ENCODE data around the gene CFAP45. TPM values are rescaled to one million over a fixed set of nuclear protein-coding genes. Genes with fewer than 3 reads are reported as not detected.

CFAP45 gene
- total RNA-seq, 1 donor from 2014 or later = 1.0 TPM

- Mint-ChIP-seq H3K36me3 (ENCODE audit: low read depth, unreplicated experiment) (peaks cover 16% of the 10 kb centered on the region), H3K27ac (ENCODE audit: unreplicated experiment) (peak overlapping the region; percentile 30), H3K9me3 (ENCODE audit: unreplicated experiment) (no peaks in the 10 kb centered on the region), H3K4me3 (ENCODE audit: unreplicated experiment) (no peak overlapping the region), H3K27me3 (ENCODE audit: unreplicated experiment) (peaks cover 18% of the 10 kb centered on the region), H3K4me1 (ENCODE audit: unreplicated experiment) (no peaks in the 10 kb centered on the region)
- TF ChIP-seq CTCF (IDR thresholded peaks at IDR 0.05; ENCODE audit: unreplicated experiment) = no peak
- no peak for DNase-seq (ENCODE audit: low spot score)
Observed at GRCh38 chr1:159933347-159933746, 33.4 kb upstream of the CFAP45 start.

DNA sequence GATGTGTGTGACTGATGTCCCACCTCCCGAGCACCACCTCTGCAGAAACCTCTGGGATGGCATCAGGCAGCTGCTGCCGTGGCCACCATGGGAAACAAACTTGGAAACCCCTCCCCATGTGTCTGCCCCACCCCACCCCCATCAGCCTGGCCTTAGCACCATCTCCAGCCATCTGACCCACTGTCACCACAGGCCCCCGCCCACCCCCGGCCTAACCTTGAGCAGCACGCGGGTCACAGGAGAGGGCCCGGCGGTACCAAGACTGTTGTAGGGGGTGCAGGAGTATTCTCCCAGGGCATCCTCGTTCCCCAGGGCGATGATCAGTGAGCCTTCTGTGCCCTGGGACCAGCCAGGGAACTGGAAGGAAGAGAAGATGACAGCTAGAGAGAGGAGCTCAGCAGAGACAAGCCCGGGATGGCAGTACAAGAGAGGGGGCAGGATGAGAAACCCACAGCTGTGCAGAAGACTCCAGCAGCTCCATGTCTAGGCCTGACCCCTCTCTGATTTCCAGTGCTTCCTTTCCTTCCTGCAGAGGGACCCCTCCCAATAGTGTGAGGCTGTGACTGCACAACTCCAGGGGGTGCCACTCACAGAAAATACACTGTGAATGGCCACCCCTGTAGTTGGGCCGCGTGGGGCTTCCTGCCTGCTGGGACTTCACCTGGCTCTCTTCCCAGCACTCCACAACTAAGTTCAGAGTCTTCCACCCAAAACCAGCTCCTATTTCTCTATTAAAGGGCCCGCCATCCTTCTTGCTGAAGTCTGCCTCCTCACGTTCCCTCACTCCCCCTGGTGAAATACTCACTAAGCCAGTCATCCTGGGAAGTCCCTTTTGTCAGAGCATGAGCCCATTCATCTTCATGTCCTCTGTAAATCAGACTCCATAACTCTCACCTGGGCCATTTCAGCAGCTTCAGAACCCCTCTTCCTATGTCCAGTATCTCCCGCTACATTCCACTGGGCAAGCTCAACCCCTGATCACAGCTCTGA is 32.6 kb upstream of the CFAP45 start:
- no peak for TF ChIP-seq CTCF (IDR thresholded peaks at IDR 0.05; ENCODE audit: unreplicated experiment)
- Mint-ChIP-seq H3K36me3 (ENCODE audit: low read depth, unreplicated experiment) (peaks cover 16% of the 10 kb centered on the region), H3K27me3 (ENCODE audit: unreplicated experiment) (peaks cover 18% of the 10 kb centered on the region), H3K27ac (ENCODE audit: unreplicated experiment) (peak overlapping the region; percentile 30), H3K4me3 (ENCODE audit: unreplicated experiment) (no peak overlapping the region), H3K4me1 (ENCODE audit: unreplicated experiment) (no peaks in the 10 kb centered on the region), H3K9me3 (ENCODE audit: unreplicated experiment) (no peaks in the 10 kb centered on the region)
- DNase-seq (ENCODE audit: low spot score) = no peak

DNA sequence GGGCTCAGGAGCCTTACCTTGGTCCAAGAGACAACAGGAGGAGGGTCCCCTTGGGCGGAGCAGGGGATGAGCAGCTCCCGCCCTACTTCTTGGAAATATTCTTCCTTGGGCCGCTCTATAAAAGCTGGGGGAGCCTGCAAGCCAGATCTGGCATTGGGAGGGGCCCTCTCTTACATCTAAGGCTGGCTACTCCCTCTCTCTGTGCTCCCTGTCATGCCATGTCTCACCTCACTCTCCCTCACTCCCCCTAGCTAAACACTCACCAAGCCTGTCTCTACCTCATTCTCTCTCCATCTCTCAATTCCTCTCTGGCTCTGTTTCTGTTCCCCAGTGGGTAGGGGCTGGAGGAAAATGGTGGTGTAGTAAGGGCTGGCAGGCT is 31.8 kb upstream of the CFAP45 start:
- no peak overlapping the region for H3K27ac Mint-ChIP-seq (ENCODE audit: unreplicated experiment)
- H3K4me3 Mint-ChIP-seq (ENCODE audit: unreplicated experiment) = no peak overlapping the region
- peaks cover 16% of the 10 kb centered on the region for H3K36me3 Mint-ChIP-seq (ENCODE audit: low read depth, unreplicated experiment)
- TF ChIP-seq CTCF (IDR thresholded peaks at IDR 0.05; ENCODE audit: unreplicated experiment) = no peak
- no peaks in the 10 kb centered on the region for H3K4me1 Mint-ChIP-seq (ENCODE audit: unreplicated experiment)
- no peak for DNase-seq (ENCODE audit: low spot score)
- no peaks in the 10 kb centered on the region for H3K9me3 Mint-ChIP-seq (ENCODE audit: unreplicated experiment)
- H3K27me3 Mint-ChIP-seq (ENCODE audit: unreplicated experiment) = peaks cover 18% of the 10 kb centered on the region

DNA sequence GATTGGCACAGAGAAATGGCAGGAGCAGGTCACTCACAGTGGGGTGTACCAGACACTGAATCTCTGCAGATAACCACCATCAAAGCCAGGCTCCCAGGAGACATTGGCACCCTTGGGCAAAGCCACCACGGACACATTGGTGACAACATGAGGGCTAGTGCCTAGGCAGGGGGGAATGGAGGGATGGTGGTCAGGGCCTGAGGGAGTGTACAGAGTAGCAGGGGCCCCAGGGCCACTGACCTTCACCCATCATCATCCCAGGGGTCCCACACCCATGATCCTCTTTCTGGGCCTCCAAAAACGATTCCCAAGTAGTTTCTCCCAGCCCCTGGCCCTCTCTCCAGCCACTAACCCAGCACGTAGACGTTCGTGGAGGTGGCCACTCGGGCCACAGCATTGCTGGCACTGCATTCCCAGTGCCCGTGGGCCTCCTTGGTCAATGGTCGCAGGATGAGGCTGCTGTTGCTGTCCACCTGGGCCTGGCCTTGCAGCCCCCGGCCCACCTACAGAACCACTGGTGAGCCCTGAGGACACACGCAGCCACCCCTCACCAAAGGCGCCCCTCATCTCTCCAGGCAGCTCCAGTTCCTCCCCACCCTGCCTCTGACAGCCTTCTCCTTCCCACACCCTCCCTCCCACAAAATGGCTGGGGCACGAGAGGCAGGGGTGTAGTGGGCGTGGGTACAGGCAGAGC is 31.3 kb upstream of the CFAP45 start:
- Mint-ChIP-seq H3K4me1 (ENCODE audit: unreplicated experiment) (peaks cover 1% of the 10 kb centered on the region), H3K4me3 (ENCODE audit: unreplicated experiment) (no peak overlapping the region), H3K27me3 (ENCODE audit: unreplicated experiment) (peaks cover 19% of the 10 kb centered on the region), H3K9me3 (ENCODE audit: unreplicated experiment) (no peaks in the 10 kb centered on the region), H3K27ac (ENCODE audit: unreplicated experiment) (no peak overlapping the region), H3K36me3 (ENCODE audit: low read depth, unreplicated experiment) (peaks cover 16% of the 10 kb centered on the region)
- TF ChIP-seq CTCF (IDR thresholded peaks at IDR 0.05; ENCODE audit: unreplicated experiment) = no peak
- no peak for DNase-seq (ENCODE audit: low spot score)

GRCh38 chr1:159930634-159931033 is 30.7 kb upstream of the CFAP45 start:
- Mint-ChIP-seq H3K27ac (ENCODE audit: unreplicated experiment) (no peak overlapping the region), H3K9me3 (ENCODE audit: unreplicated experiment) (no peaks in the 10 kb centered on the region), H3K4me1 (ENCODE audit: unreplicated experiment) (peaks cover 2% of the 10 kb centered on the region), H3K27me3 (ENCODE audit: unreplicated experiment) (peaks cover 23% of the 10 kb centered on the region), H3K4me3 (ENCODE audit: unreplicated experiment) (no peak overlapping the region), H3K36me3 (ENCODE audit: low read depth, unreplicated experiment) (peaks cover 16% of the 10 kb centered on the region)
- DNase-seq (ENCODE audit: low spot score) = no peak
- no peak for TF ChIP-seq CTCF (IDR thresholded peaks at IDR 0.05; ENCODE audit: unreplicated experiment)
